ENCODE measurements around the gene HDAC3. TPM values are rescaled to one million over a fixed set of nuclear protein-coding genes. Genes with fewer than 3 reads are reported as not detected.
A peak's percentile ranks its signal among the peaks of the same experiment; 100 is the strongest.

The HDAC3 gene
- total RNA-seq, 4 donors from 2014 or later = 35.4 to 77.8 (median 37.7) TPM

DNA sequence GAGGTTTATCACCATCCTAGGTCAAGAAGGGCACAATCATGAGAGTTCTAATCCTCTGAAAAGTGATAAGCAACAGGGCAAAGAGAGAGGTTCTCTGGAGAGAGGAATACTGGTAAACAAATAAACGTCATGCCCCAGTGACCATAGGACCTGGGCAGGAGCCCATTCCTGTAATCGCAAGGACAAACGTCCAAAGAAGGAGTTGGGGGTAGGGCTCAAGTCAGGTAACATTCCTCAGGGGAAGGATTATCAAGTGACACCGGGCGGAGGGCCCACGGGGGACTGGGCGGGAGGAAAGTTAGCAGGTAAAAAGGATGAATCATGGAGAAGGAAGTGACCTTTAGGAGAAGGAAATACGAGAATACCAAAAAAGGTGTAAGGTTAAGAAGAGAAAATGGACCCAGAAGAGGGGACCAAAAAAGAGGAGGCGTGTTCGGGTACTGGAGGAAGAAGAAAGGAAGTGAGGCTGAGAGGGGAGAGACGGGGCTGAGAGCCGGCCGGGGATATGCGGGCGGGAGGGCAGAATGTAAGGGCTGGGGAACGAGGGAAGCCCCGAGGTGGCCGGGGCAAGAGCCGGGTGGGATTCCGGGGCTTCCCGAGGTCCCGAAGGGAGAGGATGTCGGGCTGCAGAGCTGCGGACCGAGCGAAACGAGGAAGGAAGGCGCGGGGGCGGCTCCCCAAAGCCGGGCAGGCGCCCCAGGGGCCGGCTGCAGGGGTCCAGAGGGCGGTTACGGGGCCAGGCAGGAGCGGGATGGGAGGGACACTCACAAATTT is 18.4 kb downstream of the HDAC3 start:
- WGBS, 2 donors (ENCODE audit: low coverage in 1 of 2) = 1 to 2% methylated on average over 24 to 34 of the region's 36 CpGs
- Histone ChIP-seq H3K36me3 (peaks cover 0 to 32% of the 10 kb centered on the region in 2 donors), H3K9me3 (no peaks in the 10 kb centered on the region), H3K27ac (peak overlapping the region; percentile 77 to 96 (median 89)), H3K4me3 (peak overlapping the region; percentile 86 to 98), H3K27me3 (no peaks in the 10 kb centered on the region), H3K4me1 (peaks cover 0 to 46% (median 4%) of the 10 kb centered on the region in 3 donors)
- TF ChIP-seq, protein P1, sequence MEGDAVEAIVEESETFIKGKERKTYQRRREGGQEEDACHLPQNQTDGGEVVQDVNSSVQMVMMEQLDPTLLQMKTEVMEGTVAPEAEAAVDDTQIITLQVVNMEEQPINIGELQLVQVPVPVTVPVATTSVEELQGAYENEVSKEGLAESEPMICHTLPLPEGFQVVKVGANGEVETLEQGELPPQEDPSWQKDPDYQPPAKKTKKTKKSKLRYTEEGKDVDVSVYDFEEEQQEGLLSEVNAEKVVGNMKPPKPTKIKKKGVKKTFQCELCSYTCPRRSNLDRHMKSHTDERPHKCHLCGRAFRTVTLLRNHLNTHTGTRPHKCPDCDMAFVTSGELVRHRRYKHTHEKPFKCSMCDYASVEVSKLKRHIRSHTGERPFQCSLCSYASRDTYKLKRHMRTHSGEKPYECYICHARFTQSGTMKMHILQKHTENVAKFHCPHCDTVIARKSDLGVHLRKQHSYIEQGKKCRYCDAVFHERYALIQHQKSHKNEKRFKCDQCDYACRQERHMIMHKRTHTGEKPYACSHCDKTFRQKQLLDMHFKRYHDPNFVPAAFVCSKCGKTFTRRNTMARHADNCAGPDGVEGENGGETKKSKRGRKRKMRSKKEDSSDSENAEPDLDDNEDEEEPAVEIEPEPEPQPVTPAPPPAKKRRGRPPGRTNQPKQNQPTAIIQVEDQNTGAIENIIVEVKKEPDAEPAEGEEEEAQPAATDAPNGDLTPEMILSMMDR (IDR thresholded peaks at IDR 0.05) = no peak
- TF ChIP-seq EP300 (IDR thresholded peaks at IDR 0.05) = no peak
- TF ChIP-seq POLR2A (IDR thresholded peaks at IDR 0.05) = no peak
- no peak for TF ChIP-seq POLR2AphosphoS5 (IDR thresholded peaks at IDR 0.05)
- ATAC-seq = peak; percentile 30

GRCh38 chr5:141617682-141618029 is 19.0 kb downstream of the HDAC3 start:
- peak overlapping the region; percentile 86 to 98 for H3K4me3 ChIP-seq
- H3K36me3 ChIP-seq = peaks cover 0 to 26% of the 10 kb centered on the region in 2 donors
- TF ChIP-seq POLR2A (IDR thresholded peaks at IDR 0.05) (no peak), EP300 (IDR thresholded peaks at IDR 0.05) (no peak), POLR2AphosphoS5 (IDR thresholded peaks at IDR 0.05) (no peak)
- TF ChIP-seq, protein P1 (IDR thresholded peaks at IDR 0.05) = no peak
- no peak for ATAC-seq
- H3K9me3 ChIP-seq = no peaks in the 10 kb centered on the region
- WGBS, 2 donors (ENCODE audit: low coverage in 1 of 2) = 6 to 15% methylated on average over 9 of the region's 9 CpGs
- H3K27ac ChIP-seq = peak overlapping the region; percentile 77 to 96 (median 89)
- no peaks in the 10 kb centered on the region for H3K27me3 ChIP-seq
- H3K4me1 ChIP-seq = peaks cover 0 to 49% (median 4%) of the 10 kb centered on the region in 3 donors

GRCh38 chr5:141617128-141617527 is 19.5 kb downstream of the HDAC3 start:
- peak overlapping the region; percentile 77 to 96 (median 89) for H3K27ac ChIP-seq
- H3K4me1 ChIP-seq = peaks cover 0 to 49% (median 4%) of the 10 kb centered on the region in 3 donors
- H3K36me3 ChIP-seq = peaks cover 0 to 21% of the 10 kb centered on the region in 2 donors
- no peaks in the 10 kb centered on the region for H3K27me3 ChIP-seq
- no peaks in the 10 kb centered on the region for H3K9me3 ChIP-seq
- peak overlapping the region in 1 of 2 donors; percentile 98 for H3K4me3 ChIP-seq
- no peak for ATAC-seq
- TF ChIP-seq EP300 (IDR thresholded peaks at IDR 0.05) (no peak), POLR2A (IDR thresholded peaks at IDR 0.05) (no peak), POLR2AphosphoS5 (IDR thresholded peaks at IDR 0.05) (no peak)
- TF ChIP-seq, protein P1 (IDR thresholded peaks at IDR 0.05) = no peak
- WGBS, 2 donors (ENCODE audit: low coverage in 1 of 2) = 27 to 48% methylated on average over 2 of the region's 2 CpGs

GRCh38 chr5:141615991-141616720 is 20.5 kb downstream of the HDAC3 start:
- TF ChIP-seq, protein P1 (IDR thresholded peaks at IDR 0.05) = no peak
- TF ChIP-seq POLR2A (IDR thresholded peaks at IDR 0.05) (no peak), POLR2AphosphoS5 (IDR thresholded peaks at IDR 0.05) (no peak), EP300 (IDR thresholded peaks at IDR 0.05) (no peak)
- ATAC-seq = no peak
- Histone ChIP-seq H3K27me3 (no peaks in the 10 kb centered on the region), H3K27ac (no peak overlapping the region), H3K4me3 (no peak overlapping the region), H3K36me3 (peaks cover 0 to 11% of the 10 kb centered on the region in 2 donors), H3K9me3 (no peaks in the 10 kb centered on the region), H3K4me1 (peaks cover 0 to 49% (median 4%) of the 10 kb centered on the region in 3 donors)
- WGBS, 2 donors (ENCODE audit: low coverage in 1 of 2) = 68 to 72% methylated on average over 8 of the region's 9 CpGs

Measured in gastroesophageal sphincter (tissue), 4 donors.